Colon (tissue), 2 donors: ENCODE data around the gene BAIAP2L2.

Experiments used
- FAIRE-seq: peaks from 2 replicates; lab custom pipeline; 2012; peaks lifted over from hg19 to GRCh38; lab: Jason Lieb, UNC
- donor health status: control.
- donor health status: control.

The BAIAP2L2 gene

GRCh38 chr22:38067761-38068360 is 42.6 kb downstream of the BAIAP2L2 start:
- no peak for FAIRE-seq

- FAIRE-seq = no peak
These were observed 43.5 kb downstream of the BAIAP2L2 start for GRCh38 chr22:38067028-38067415.

GRCh38 chr22:38066381-38067027 is 44.0 kb downstream of the BAIAP2L2 start:
- FAIRE-seq = no peak

- FAIRE-seq = no peak
These were observed 44.9 kb downstream of the BAIAP2L2 start for GRCh38 chr22:38065539-38065938.

- FAIRE-seq = no peak
These were observed 47.7 kb downstream of the BAIAP2L2 start for GRCh38 chr22:38062791-38063190.

- FAIRE-seq = no peak
These were observed 53.3 kb downstream of the BAIAP2L2 start, which contains the start of gene PICK1 for GRCh38 chr22:38056969-38057891. PICK1 (plus strand) TSS chr22:38057404; CDS start chr22:38057810, 406 bp downstream.

- no peak for FAIRE-seq
These were observed 58.3 kb downstream of the BAIAP2L2 start for GRCh38 chr22:38051900-38052862.

GRCh38 chr22:38051261-38051660 is 59.2 kb downstream of the BAIAP2L2 start:
- no peak for FAIRE-seq

- no peak for FAIRE-seq
These were observed 59.8 kb downstream of the BAIAP2L2 start for GRCh38 chr22:38050720-38051119.

- FAIRE-seq = no peak
These were observed 60.5 kb downstream of the BAIAP2L2 start for GRCh38 chr22:38049812-38050619.

- no peak for FAIRE-seq
These were observed 64.3 kb downstream of the BAIAP2L2 start for GRCh38 chr22:38046070-38046748.

GRCh38 chr22:38043151-38044039 is 67.1 kb downstream of the BAIAP2L2 start:
- no peak for FAIRE-seq

GRCh38 chr22:38042488-38042790 is 68.0 kb downstream of the BAIAP2L2 start:
- FAIRE-seq = no peak

- FAIRE-seq = no peak
These were observed 68.6 kb downstream of the BAIAP2L2 start for GRCh38 chr22:38041760-38042487.

- FAIRE-seq = no peak
These were observed 69.3 kb downstream of the BAIAP2L2 start for GRCh38 chr22:38040953-38041759.

GRCh38 chr22:38038890-38039812 is 71.3 kb downstream of the BAIAP2L2 start:
- no peak for FAIRE-seq

- no peak for FAIRE-seq
These were observed 72.1 kb downstream of the BAIAP2L2 start for GRCh38 chr22:38038426-38038825.
